Gastrocnemius medialis (tissue), 4 donors: ENCODE data around the gene PDE3B.

Source experiments
- CTCF ChIP-seq, 5 experiments: fragments of 450-650 bp in 3 of 5; fragments of 200-600 bp in 2 of 5; sonication (generic) in 2 of 5; IDR thresholded peaks in 4 of 5; conservative IDR thresholded peaks in 1 of 5; 1 replicate in 4 of 5; 2 replicates in 1 of 5; pipeline ENCODE4 v1.5.1; 2016 to 2019; ENCODE audit warnings: antibody characterized with exemption in 5 of 5, mild to moderate bottlenecking in 3 of 5, moderate library complexity in 3 of 5
- POLR2A ChIP-seq, 2 donors: fragments of 450-650 bp; IDR thresholded peaks; one replicate each; pipeline ENCODE4 v1.6.1; 2017; ENCODE audit warnings: antibody characterized with exemption in 2 of 2, mild to moderate bottlenecking in 2 of 2, moderate library complexity in 2 of 2

GRCh38 chr11:14894657-14895598 is 251.3 kb downstream of the PDE3B start:
- TF ChIP-seq CTCF (IDR thresholded peaks at IDR 0.05 in 4 of 5, conservative IDR thresholded peaks at IDR 0.05 in 1 of 5), result no peak
- TF ChIP-seq POLR2A (IDR thresholded peaks at IDR 0.05), result no peak
